NB4 (cell line): ENCODE data around the gene PCBP4.

Experiments used
- DNase-seq: peaks from one replicate; pipeline ENCODE4 v3.0.0; 2010; ENCODE audit warnings: low read depth
- H3K4me3 ChIP-seq: one replicate; pipeline ENCODE4 v1.5.1; 2011; ENCODE audit warnings: mild to moderate bottlenecking, low read depth, low read length, moderate library complexity
- MYC ChIP-seq: IDR thresholded peaks from 2 replicates; pipeline ENCODE4 v1.6.1; 2011; ENCODE audit warnings: low read depth, low read length
- POLR2A ChIP-seq: IDR thresholded peaks from 2 replicates; pipeline ENCODE4 v1.6.1; 2011; ENCODE audit warnings: mild to moderate bottlenecking; ENCODE audit not compliant: insufficient read length; ENCODE audit errors: extremely low read depth
- TF ChIP-seq, protein P1 (sequence below): IDR thresholded peaks from one replicate; pipeline ENCODE4 v1.5.1; 2012; ENCODE audit warnings: low read depth, low read length
- TF ChIP-seq, protein P2 (sequence below): IDR thresholded peaks from 2 replicates; pipeline ENCODE4 v1.6.1; 2011; ENCODE audit warnings: low read depth, low read length

Gene PCBP4

DNA sequence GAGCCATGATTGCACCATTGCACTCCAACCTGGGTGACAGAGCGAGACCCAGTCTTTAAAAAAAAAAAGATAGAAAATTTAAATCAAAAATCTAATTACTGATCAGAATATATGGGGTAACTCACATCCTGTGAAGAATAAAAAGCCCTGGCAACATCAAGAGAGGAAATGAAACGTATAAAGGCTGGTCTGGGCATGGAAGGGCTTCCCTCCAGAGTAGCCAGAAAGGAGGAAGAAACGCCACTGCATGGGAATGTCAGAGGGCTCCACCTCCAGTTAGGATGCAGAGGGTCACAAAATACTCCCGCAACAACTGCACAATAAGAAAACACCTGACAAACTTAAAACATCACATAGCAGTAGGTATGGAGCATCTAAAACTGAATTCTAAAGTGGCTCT, 59.2 kb downstream of the PCBP4 start:
- DNase-seq: no peak
- TF ChIP-seq POLR2A (no peak), MYC (no peak)
- TF ChIP-seq, protein P1, sequence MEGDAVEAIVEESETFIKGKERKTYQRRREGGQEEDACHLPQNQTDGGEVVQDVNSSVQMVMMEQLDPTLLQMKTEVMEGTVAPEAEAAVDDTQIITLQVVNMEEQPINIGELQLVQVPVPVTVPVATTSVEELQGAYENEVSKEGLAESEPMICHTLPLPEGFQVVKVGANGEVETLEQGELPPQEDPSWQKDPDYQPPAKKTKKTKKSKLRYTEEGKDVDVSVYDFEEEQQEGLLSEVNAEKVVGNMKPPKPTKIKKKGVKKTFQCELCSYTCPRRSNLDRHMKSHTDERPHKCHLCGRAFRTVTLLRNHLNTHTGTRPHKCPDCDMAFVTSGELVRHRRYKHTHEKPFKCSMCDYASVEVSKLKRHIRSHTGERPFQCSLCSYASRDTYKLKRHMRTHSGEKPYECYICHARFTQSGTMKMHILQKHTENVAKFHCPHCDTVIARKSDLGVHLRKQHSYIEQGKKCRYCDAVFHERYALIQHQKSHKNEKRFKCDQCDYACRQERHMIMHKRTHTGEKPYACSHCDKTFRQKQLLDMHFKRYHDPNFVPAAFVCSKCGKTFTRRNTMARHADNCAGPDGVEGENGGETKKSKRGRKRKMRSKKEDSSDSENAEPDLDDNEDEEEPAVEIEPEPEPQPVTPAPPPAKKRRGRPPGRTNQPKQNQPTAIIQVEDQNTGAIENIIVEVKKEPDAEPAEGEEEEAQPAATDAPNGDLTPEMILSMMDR: no peak
- TF ChIP-seq, protein P2, sequence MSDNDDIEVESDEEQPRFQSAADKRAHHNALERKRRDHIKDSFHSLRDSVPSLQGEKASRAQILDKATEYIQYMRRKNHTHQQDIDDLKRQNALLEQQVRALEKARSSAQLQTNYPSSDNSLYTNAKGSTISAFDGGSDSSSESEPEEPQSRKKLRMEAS: no peak
- no peak overlapping the region for H3K4me3 ChIP-seq
